Gastroesophageal sphincter (tissue), 4 donors: ENCODE results near the gene NUDT14. TPM values are rescaled to one million over a fixed set of nuclear protein-coding genes. Genes with fewer than 3 reads are reported as not detected.

Source experiments
- ATAC-seq: fragments of 150-250 bp; one replicate; pipeline ENCODE4 v1.9.1; 2016; ENCODE audit warnings: mild to moderate bottlenecking, moderate library complexity
- H3K27ac ChIP-seq, 4 donors: fragments of 200-600 bp; sonication (generic) in 3 of 4; 1 replicate in 3 of 4; 2 replicates in 1 of 4; pipeline ENCODE4 v1.5.1; 2016 to 2019
- H3K27me3 ChIP-seq: fragments of 200-600 bp; sonication (generic); one replicate; pipeline ENCODE4 v1.5.1; 2019
- H3K36me3 ChIP-seq, 2 donors: fragments of 200-600 bp; sonication (generic); one replicate each; pipeline ENCODE4 v1.5.1; 2019; ENCODE audit warnings: control low read depth in 1 of 2
- H3K4me1 ChIP-seq, 3 donors: fragments of 200-600 bp; sonication (generic); 1 replicate in 2 of 3; 2 replicates in 1 of 3; pipeline ENCODE4 v1.5.1; 2016 to 2019; ENCODE audit warnings: control low read depth in 2 of 3
- H3K4me3 ChIP-seq, 2 donors: fragments of 200-600 bp; sonication (generic); one replicate each; pipeline ENCODE4 v1.5.1; 2019; ENCODE audit warnings: mild to moderate bottlenecking in 1 of 2, moderate library complexity in 1 of 2
- H3K9me3 ChIP-seq, 3 donors: fragments of 200-600 bp; sonication (generic); one replicate each; pipeline ENCODE4 v1.5.1; 2017 to 2019; ENCODE audit warnings: control low read depth in 2 of 3
- EP300 ChIP-seq: sonication (generic); formaldehyde crosslinking; IDR thresholded peaks from one replicate; pipeline ENCODE4 v1.6.1; 2017; ENCODE audit warnings: antibody characterized with exemption, mild to moderate bottlenecking
- POLR2A ChIP-seq, 2 donors: fragments of 450-650 bp; IDR thresholded peaks; one replicate each; pipeline ENCODE4 v1.6.1; 2017; ENCODE audit warnings: antibody characterized with exemption in 2 of 2, mild to moderate bottlenecking in 2 of 2, moderate library complexity in 1 of 2
- POLR2AphosphoS5 ChIP-seq: sonication (generic); formaldehyde crosslinking; IDR thresholded peaks from one replicate; pipeline ENCODE4 v1.6.1; 2017; ENCODE audit warnings: antibody characterized with exemption
- WGBS, 2 donors: methylation state at CpG; one replicate each; pipeline ENCODE4 v1.1.5; 2018; ENCODE audit warnings: low coverage in 1 of 2; 5-methylcytosine and 5-hydroxymethylcytosine counted together
- total RNA-seq, 4 donors: library from RNA; depleted of rRNA; stranded (reverse); fragments of >200 nt; gene quantifications; one replicate each; pipeline ENCODE4 v1.1.0, GENCODE V29; 2016
- TF ChIP-seq, protein P1 (sequence below), 4 experiments: fragments of 200-600 bp in 2 of 4; fragments of 450-650 bp in 2 of 4; sonication (generic) in 1 of 4; IDR thresholded peaks; one replicate each; pipeline ENCODE4 v1.5.1; 2017 to 2019; ENCODE audit warnings: antibody characterized with exemption in 4 of 4, mild to moderate bottlenecking in 2 of 4, moderate library complexity in 2 of 4

NUDT14 gene
- total RNA-seq, 4 donors from 2014 or later = 3.4 to 8.4 (median 4.6) TPM

DNA sequence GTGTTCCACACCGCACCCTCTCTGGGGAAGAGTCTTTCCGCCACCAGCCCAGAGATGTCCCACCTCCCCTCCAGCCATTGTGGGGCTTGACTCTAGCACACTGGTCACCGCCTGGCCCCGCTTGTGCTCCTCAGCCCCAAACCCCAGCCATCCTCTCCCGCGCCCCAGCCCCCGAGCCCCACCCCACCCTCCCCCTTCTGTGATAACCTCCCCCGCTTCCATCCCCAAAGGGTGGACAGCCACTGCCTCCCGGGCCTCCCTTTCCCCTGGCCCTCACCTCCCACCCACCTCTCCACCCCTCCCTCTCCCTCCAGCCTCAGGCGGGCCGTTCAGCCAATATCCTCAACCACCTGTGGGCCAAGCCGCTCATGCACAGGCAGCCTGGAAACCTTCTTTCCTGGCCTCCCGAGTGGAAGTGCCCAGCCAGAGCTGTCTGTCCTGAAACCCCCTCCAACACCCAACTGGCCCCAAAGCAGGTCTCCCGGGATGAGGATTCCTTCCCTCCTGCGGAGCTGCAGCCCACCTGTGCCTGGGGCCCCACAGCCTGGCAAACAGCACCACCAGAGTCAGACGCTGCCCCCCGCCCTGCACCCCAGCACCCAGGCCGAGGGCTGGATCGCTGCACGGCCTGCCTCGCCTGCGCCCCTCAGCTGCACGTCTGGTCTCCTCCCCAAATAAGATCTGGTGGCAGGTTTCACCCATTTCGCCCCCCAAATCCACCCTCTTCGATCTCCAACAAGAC is 27.1 kb upstream of the NUDT14 start:
- Histone ChIP-seq H3K4me1 (peaks cover 0 to 40% (median 11%) of the 10 kb centered on the region in 3 donors), H3K27ac (no peak overlapping the region), H3K27me3 (no peaks in the 10 kb centered on the region), H3K36me3 (peaks cover 0 to 46% of the 10 kb centered on the region in 2 donors), H3K9me3 (no peaks in the 10 kb centered on the region), H3K4me3 (no peak overlapping the region)
- WGBS, 2 donors = 94% methylated on average over 9 of the region's 25 CpGs; no CpG with 5 or more reads in 1 of the 2 donors
- no peak for ATAC-seq
- TF ChIP-seq, protein P1, sequence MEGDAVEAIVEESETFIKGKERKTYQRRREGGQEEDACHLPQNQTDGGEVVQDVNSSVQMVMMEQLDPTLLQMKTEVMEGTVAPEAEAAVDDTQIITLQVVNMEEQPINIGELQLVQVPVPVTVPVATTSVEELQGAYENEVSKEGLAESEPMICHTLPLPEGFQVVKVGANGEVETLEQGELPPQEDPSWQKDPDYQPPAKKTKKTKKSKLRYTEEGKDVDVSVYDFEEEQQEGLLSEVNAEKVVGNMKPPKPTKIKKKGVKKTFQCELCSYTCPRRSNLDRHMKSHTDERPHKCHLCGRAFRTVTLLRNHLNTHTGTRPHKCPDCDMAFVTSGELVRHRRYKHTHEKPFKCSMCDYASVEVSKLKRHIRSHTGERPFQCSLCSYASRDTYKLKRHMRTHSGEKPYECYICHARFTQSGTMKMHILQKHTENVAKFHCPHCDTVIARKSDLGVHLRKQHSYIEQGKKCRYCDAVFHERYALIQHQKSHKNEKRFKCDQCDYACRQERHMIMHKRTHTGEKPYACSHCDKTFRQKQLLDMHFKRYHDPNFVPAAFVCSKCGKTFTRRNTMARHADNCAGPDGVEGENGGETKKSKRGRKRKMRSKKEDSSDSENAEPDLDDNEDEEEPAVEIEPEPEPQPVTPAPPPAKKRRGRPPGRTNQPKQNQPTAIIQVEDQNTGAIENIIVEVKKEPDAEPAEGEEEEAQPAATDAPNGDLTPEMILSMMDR (IDR thresholded peaks at IDR 0.05) = no peak
- TF ChIP-seq POLR2A (IDR thresholded peaks at IDR 0.05) (no peak), EP300 (no peak), POLR2AphosphoS5 (no peak)

DNA sequence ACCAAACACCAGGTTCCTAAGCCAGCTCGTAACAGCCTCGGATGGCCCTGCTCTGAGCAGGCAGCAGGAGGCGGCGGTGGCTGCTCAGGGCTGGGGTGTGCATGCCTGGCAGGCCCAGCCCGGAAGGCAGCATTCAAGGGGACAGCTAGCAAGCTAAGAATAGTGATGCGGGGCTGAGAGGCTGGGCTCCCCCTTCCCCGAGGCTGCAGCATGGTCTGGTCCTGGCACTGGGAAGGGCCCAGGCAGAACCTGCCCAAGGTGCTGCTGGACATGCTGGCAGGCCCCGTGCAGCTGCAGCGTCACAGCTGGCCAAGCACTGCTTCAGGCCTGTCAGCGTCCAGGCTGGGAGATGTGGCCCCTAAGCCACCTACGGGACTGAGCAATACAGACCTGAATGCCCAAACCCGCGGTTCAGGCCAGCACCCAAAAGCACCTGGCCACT is 26.4 kb upstream of the NUDT14 start:
- Histone ChIP-seq H3K36me3 (peaks cover 0 to 39% of the 10 kb centered on the region in 2 donors), H3K27ac (no peak overlapping the region), H3K4me1 (peaks cover 0 to 47% (median 13%) of the 10 kb centered on the region in 3 donors), H3K9me3 (no peaks in the 10 kb centered on the region), H3K4me3 (no peak overlapping the region), H3K27me3 (no peaks in the 10 kb centered on the region)
- TF ChIP-seq POLR2A (IDR thresholded peaks at IDR 0.05) (no peak), POLR2AphosphoS5 (no peak), EP300 (no peak)
- TF ChIP-seq, protein P1 (IDR thresholded peaks at IDR 0.05) = no peak
- WGBS, 2 donors = no CpG with 5 or more reads among the region's 13 CpGs
- ATAC-seq = no peak

DNA sequence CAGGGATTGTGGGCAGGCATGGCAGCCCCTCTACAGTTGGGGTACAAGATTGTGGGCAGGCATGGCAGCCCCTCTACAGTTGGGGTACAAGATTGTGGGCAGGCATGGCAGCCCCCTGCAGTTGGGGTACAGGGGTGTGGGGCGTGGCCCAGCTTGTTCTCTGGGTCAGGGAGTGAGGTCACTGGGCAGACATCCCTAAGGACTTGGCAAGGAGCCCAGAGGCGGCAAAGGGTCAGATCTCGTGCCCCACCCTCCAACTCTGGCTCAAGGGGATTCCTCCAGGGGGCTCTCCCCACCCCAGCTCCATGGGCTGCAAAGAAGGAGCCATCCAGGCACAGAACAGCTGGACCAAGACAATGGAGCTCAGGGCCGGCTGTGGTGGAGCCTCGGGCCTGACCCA is 25.8 kb upstream of the NUDT14 start:
- Histone ChIP-seq H3K4me1 (peaks cover 0 to 53% (median 16%) of the 10 kb centered on the region in 3 donors), H3K27ac (no peak overlapping the region), H3K4me3 (no peak overlapping the region), H3K36me3 (peaks cover 0 to 33% of the 10 kb centered on the region in 2 donors), H3K9me3 (no peaks in the 10 kb centered on the region), H3K27me3 (peaks cover 4% of the 10 kb centered on the region)
- WGBS, 2 donors = 20% methylated on average over 2 of the region's 5 CpGs; no CpG with 5 or more reads in 1 of the 2 donors
- no peak for ATAC-seq
- no peak for TF ChIP-seq POLR2AphosphoS5
- TF ChIP-seq EP300 = no peak
- TF ChIP-seq, protein P1 (IDR thresholded peaks at IDR 0.05) = no peak
- no peak for TF ChIP-seq POLR2A (IDR thresholded peaks at IDR 0.05)

DNA sequence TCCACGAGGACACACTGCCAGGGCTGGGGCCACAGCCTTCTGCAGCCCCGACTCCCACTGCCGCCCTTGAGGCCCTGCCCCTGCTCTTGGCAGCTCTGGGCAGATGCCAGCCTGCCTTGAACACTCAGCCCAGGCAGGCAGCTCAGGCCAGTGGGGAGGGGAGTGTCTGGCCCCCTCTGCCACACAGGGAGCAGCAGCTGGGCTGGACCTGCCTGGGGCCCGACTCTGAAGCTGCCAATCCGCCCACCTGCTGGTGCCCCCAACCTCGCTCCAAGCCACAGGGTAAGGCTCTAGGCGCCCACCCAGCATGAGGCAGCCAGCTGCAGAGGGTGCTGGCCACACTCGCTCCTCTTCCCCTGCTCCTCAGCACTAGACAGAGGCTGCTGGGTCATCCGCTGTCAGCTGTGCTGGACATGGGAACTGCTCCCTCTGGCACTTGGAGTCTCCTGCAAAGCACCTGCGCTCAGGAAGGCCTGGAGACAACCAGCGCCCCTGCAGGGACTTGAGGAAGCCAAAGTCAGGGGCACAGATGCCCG is 24.6 kb upstream of the NUDT14 start:
- H3K4me1 ChIP-seq = peaks cover 0 to 64% (median 18%) of the 10 kb centered on the region in 3 donors
- WGBS, 2 donors = no CpG with 5 or more reads among the region's 12 CpGs
- H3K27me3 ChIP-seq = peaks cover 15% of the 10 kb centered on the region
- H3K27ac ChIP-seq = peak overlapping the region in 1 of 4 donors; percentile 15
- peaks cover 0 to 22% of the 10 kb centered on the region in 2 donors for H3K36me3 ChIP-seq
- H3K4me3 ChIP-seq = no peak overlapping the region
- no peaks in the 10 kb centered on the region for H3K9me3 ChIP-seq
- TF ChIP-seq EP300 (no peak), POLR2AphosphoS5 (no peak), POLR2A (IDR thresholded peaks at IDR 0.05) (no peak)
- TF ChIP-seq, protein P1 (IDR thresholded peaks at IDR 0.05) = no peak
- ATAC-seq = no peak
